Iris pigment epithelial cell (primary cell): ENCODE measurements around the gene SCGB3A2.

ENCODE experiments used
- DNase-seq: peaks from one replicate; pipeline ENCODE4 v3.0.0-alpha.2; 2011; ENCODE audit warnings: low read depth

The SCGB3A2 gene, protein sequence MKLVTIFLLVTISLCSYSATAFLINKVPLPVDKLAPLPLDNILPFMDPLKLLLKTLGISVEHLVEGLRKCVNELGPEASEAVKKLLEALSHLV

DNA sequence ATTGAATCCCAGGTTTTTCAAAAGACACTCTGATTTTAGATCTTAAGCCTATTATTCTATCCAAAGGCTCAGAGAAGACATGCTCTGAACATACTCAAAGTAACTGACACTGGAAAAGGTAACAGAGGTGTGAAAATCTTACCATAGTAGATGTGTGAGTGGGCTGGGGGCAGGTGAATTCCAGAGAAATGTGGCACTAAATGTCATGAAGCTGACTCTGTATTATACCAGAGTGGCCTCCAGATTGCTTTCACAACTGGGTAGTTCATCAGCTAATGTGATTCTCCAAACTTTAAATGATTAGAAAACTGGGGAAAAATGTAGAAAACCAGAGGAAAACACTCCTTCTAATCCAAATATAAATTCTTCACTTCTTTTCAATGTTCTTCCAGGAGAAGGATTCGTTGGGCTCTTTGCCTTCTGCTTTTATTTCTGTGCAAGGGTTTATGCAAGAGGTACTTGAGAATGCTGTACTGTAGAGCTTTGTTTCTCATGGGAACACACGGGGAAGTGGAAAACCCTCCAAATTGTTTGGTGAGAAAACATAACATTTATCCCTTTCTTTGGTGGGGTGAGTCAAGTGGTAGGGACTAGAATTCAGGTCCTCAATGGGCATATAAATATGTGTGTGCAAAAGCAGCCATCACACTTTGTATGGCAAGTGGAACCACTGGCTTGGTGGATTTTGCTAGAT is at the start of gene SCGB3A2:
Gene SCGB3A2 (plus strand): TSS at position 646 of the 694 bp plus-strand sequence. CDS start 93 bp downstream, outside the sequence.
- DNase-seq: no peak

DNA sequence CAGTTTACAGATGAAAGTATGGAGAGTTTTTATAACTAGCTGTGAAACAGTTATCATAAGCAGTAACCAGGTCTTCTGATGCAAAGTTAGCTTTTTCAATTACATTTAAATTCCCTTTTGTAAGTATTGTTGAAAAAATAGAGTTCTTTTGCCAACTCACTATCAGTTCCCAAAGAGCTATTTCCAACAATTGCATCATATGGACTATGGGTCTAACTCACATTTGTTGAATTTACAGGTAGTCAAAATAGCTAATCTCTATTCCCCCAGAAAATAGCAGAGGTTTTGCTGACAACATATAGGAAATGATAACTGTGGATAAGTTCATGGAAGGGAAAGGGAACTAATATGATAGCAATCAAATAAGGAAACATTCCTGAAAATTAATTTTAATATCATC is 48.5 kb upstream of the SCGB3A2 start:
- DNase-seq: no peak

DNA sequence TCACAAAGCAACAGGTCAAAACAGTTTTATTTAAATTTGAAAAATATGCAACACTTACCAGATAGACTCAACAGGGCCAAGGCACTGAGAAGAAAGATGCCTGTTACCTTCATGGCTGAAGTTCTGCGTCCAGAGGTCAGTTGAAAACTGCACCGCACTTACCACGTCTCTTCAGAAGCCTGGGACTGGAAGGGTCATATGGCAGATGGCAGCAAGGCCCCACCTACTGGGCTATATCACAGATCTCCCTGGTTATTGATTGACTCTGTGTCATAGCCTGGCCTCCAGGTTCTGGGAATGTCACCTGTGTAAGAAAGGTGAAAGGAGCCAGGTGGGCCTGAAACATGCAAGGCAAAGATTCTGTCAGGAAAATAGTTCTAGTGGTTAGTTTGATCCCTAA is 47.0 kb upstream of the SCGB3A2 start, which contains the start of gene SPINK1:
Gene SPINK1 (minus strand): TSS at position 207 of the 400 bp plus-strand sequence. CDS start 94 bp downstream, at position 113.
- DNase-seq: no peak

DNA sequence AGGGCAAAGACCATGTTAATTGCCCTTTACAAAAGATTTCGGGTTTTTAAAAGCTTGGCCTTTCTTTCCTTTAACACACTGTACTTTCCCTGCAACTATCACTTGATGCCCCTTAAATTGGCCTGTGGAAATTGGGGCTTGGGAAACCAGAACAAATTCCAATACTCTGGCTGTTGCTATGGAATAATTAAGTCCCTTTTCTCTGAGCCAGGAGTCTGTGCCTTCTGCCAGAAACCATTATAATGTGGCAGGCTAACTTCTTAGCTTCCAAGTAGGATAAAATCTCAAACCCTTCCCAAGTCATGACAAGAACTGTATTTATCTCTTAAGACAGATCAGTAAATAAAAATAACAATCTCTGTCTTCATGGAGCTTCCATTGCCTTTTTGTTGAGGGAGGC is 46.0 kb upstream of the SCGB3A2 start:
- DNase-seq: no peak

DNA sequence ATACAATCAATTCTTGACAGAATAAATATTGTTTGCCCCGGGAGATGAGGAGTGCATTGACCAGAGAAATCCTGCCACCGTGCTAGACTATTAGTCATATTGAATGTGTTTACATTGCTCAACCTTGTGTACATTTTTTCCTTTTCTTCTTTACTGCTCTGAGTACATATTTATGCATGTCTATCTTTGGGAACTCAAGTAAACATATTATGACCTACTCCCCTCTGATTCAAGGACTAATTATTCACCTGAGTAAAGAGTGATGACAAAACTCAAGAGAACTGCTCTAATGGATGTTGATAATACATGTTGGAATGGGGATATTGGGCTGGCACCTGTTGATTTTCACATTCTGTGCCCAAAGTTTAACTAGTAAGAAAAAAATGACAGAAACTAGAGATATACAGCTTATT is 43.1 kb upstream of the SCGB3A2 start:
- DNase-seq: peak; percentile 72

DNA sequence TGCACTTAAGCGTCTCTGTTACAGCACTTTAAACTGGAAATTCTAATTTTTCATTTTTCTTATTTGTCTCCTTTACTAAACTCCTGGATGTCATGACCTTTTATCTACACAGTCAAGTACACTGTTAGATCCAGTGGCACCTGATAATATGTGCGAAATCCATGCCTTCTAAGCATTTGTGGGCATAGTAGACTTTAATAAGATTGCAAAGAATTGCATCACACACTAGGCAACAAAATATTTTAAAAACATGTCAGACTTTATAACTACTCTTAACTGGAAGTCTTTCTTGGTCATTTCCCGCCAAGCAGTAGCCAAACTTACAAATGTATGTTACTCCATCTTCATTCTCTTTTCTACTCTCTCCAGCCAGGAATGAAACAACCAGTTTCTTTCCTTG is 42.1 kb upstream of the SCGB3A2 start:
- no peak for DNase-seq

DNA sequence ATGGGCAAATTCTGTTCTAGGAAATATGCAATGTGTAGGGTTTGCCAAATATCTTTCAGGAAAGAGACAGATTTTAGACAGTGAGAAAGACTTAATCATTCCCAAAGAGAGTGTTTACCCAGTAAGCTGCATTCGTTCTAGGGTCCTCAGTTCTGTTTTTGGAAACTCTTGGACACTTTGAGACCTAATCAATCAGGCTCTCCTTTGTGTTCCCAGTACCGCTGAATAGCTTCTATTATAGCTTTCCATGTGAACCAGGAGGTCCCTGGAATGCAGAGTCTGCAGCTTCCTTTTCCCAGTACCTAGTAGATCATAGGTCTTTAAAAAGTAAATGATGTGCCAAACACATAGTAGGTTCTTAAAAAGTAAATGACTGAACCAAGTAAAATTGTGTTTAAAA is 35.6 kb upstream of the SCGB3A2 start:
- no peak for DNase-seq

DNA sequence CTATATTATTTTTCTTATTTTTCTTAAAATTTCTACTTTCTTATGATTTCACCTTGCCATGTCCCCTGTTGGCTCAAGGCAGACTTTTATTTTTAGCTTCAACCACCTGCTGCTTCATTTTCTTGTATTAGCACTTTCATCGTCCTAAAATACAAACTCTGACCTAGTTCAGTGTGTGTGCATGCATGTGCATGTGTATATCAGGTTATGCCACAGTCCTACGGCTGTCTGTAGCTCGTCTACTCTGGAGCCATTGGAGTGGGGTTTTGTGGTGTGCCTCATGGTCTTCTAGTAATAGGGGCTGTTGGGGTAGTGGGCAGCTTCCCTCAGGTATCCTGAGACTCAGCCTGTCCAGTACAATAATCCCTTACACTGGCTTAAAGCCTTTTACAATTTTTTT is 33.7 kb upstream of the SCGB3A2 start:
- DNase-seq: no peak

DNA sequence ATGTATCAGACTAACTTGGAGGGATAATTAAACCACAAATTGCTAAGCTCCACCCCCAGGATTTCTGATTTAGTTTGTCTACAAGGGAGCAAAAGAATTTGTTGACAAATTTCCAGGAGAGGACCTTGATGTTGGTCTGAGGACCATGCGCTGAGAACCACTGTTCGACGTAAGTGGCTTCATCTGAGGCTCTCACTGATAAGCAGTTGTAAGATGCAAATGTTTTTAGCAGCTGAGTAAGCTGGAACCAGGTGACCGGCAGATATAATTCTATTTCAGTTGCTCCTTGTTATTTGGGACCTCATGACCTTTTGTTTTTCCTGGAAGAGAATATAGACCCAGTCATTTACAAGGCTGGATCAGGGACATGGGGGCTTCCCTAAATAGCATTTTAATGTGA is 32.9 kb upstream of the SCGB3A2 start:
- DNase-seq: no peak

DNA sequence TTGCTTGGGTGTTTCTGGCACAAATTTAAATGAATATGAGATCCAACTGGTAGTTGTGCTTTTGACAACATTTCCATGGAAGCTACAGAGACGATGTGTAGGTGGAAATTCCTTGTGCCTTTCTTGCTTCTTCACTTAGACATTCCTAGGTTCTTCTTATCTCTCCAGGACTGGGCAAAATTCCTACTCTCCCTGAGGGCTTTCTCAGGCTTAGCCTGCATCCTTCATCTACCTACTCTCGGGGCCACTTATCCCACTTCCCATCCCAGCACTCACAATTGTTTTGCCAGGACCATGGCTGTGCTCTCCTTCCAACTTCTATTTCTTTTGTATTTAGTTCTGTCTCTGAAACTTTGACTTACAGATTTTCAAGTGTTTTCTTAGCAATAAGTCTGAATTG is 29.3 kb upstream of the SCGB3A2 start:
- no peak for DNase-seq

DNA sequence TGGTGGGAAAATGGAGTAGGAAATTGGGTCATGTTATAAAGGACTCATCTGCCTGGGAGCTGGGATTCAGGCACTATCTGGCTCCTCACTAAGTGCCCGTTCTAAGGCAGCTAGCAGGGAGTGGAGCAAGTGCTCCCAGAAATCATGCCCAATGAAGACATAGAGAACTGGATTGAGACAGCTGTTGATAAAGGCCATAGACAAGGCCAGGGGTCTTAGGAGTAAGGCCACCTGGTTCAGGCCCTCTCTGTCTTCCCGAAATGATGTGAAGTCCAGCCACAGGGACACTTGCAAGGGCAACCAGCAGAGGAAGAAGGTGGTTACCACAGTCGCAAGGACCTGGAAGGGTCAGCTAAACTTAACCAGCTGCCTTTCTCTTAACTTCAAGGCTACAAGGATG is 26.9 kb upstream of the SCGB3A2 start:
- no peak for DNase-seq

DNA sequence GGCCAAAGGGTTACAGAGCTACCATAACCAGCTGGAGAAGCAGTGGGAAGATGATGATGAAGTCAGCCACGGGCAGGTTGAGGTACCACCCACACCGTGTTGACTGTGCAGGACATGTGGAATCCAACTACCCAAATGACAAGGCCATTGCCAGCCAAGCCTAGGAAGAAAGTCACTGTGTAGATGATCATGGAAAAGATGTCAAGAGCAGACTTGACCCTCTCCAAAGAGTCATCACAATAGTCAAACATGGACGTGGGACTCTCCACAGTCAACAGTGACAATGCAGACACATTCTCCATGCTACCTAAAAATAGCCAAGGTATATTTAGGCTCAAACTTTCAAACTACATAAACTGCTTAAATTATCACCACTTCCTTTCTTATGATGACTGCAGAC is 26.1 kb upstream of the SCGB3A2 start:
- no peak for DNase-seq

DNA sequence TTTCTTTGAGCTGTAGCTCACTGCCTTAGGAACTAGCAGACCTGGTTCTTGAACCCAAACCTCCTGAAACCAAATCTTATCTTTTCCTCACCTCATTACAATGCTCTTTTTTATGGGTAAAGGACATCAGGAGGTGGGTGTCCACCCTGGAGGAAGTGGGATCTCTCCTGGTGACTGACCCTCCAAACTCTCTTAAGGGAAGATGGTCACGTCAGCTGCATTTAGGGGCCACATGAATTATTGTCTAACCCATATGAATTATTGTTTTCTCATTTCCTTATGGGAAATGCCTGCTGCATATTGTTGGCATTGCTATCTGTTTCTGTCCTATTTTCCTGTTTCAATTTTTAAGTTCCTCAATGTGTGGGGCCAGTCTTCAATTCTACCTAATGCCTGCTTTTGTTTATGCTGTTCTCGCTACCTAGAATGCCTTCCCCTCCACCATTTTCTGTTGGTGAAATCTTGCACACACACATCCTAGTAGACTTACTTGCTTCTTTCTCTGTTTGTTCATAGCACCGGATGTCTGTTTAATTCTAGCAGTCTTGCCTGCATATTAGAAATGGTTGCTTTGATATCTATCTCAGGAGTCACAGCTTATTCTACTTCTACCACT is 25.0 kb upstream of the SCGB3A2 start:
- DNase-seq: no peak

DNA sequence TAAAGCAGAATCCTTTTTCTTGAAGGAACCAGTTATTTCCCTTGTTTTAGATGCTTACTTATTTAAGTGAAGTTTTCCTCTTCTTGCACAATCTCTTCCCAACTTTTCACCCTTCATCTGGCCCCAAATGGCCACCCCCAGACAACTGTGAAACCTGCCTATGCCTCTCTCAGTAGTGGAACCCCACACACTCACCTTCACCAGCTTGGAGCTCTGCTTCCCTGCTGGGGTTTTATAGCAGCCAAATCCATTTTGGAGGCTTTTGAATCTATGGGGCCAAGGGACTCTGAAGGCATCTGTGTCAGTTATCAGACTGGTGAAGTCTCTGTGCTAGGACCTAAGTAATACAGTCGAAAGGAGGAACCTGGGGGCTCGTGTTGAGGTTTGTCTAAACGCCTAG is 24.2 kb upstream of the SCGB3A2 start:
- no peak for DNase-seq

DNA sequence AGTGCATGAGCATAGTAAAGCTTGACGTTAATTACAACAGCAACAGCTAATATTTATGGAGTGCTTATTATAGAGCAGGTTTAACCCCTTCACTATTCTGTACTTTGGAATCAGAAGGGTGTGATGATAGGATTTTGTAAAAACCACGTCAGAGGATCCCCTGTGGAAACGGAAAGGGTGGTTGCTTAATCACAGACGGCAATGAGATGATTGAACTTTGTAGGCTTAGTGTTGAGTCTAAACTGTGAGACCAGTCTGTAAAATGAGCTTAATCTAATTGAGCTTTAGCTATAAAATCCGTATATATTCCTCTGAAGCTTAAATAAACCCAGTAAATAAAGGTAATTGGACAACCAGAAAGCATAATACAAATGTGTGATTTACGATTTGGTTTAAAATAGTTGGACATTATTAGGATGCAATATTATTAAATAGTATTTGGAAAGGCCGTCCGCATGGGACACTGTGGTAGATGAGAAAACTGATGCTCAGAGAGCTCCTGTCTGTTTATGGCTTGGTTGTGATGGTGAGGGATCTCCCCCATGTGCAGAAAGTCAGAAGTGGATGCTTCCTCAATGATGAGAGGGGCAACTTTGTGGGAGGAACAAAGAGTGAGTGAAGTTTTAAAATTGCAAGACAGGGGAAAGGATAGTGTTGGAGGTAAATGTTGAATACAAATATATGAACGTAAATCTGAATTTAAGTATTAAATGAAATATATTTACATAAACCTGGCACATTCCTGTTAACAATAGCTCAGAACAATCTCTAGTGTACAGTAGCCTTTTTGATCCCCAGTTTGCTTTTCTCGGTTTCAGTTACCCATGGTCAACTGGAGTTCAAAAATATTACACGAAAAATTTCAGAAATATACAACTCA is 23.4 kb upstream of the SCGB3A2 start:
- no peak for DNase-seq

DNA sequence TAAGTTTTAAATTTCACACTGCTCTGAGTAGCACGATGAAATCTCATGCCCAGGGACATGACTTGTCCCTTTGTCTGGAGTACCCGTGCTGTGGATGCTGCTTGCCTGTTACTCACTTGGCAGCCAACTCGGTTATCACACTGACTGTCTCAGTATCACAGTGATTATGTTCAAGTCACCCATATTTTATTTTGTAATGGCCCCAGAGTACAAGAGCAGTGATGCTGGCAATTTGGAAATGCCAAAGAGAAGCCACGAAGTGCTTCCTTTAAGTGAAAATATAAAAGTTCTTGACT is 22.8 kb upstream of the SCGB3A2 start:
- no peak for DNase-seq

DNA sequence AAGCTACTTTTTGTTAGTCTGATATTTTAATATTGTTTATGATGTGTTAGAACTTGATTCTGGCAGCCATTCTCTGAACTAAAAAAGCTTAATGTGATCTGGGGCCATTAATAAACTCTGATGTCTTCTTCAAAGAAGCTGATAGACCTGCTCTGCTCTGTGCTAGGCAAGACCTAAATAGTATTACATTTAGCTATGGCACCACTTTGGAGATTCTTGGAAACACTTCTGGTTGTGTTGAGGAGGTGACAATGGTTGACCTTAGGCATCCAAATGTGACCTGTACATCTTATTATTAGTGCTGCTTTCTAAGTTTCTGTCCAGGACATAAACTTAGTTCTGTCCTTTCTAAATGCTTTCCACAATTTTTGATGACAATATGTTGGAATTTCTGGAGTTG is 21.7 kb upstream of the SCGB3A2 start:
- DNase-seq: no peak

DNA sequence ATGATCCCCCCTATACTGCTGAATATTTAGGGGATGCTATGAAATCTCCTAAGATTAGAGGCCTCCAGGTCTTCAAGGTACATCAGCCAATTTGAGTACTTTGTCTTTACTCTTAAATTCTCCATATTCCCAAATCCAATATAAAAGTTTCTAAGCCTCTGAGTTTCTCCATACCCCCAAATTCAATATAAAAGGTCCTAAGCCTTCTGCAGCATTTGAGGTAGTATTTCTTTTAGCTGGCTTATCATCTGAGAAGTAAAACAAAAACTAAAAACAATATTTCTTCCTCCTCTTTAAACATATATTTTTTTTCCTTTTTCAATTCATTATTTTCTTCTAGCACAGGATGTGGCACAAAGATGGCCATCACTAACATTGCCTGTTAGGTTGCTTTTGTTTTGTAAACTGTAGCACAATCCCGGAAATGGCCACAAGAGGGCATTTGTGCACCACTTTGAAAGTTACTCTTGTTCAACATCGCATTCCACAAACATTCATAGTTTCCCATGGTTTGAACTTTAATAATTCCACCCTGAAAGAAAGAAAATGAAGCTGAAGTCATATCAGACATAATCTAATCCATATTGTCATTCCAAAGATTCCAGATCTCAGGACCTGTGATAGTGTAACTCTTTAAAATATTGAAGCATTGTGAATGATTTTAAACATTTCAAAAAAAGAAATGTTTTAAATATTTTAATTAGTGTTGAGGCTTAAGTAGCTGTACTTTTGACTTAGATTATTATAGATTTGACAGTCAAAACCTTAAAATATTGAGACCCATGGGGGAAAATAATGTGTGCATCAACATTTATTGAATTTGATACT is 21.0 kb upstream of the SCGB3A2 start:
- DNase-seq: peak; percentile 64

DNA sequence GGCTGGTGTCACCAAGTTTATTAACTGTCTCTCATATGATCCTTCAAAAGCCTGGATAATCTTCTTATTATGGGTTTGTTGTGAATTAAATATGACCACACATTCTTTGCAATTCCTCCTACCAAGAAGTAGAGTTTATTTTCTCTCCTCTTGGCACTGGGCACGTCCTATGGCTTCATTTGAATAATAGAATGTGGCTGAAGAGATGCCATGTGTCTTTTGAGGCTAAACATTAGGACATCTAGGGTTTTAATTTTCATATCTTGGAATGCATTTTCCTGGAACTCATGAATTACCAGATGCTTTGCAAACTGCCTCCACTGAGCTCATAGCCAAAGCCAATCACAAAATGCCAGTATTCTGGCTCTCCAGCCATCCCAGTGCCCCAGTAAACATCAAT is 19.9 kb upstream of the SCGB3A2 start:
- no peak for DNase-seq

DNA sequence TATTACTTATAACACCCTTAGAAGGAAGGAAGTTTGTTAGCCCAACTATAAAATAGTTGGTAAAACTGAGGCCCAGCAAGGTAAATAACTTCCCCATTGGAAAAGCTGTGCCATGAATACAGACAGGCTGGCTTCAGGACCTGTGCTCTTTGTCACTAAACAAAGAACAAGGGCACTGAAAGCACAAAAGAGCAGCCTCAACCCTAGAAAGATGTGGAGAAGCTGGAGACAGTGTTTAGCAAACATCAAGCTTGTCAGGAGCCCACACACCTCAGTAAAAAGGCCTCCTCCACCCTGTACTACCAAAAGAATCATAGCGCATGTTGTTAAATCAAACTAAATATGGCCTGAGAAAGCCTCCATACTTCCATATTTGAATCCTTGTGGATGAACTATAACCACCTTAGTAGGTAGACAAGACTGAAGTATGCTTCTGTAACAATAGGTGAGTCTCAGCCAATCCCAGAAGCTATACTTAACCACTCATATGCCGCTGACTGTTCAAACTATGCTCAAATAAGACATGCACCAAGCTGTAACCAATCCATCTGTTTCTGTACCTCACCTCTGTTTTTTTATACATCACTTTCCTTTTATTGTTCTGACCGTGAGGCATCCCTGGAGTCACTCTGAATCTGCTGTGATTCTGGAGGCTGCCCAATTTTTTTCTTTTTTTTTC is 18.4 kb upstream of the SCGB3A2 start:
- no peak for DNase-seq

DNA sequence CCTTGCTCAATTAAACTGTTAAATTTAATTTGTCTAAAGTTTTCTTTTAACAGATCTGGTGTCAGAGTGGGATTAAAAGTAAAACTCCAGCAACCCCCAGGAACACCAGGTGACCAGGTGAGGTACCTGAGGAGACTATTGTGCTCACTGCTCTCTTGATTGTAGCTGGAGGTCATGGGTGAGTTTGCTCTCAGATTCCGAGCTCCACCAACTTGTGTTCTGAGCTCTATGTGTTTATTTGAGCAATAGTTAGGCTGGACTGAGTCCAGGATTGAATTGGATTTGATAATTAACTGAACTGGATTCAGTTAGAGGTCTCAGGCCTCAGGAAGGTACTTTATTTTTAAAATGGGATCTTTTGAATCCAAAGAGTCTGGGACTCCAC is 17.9 kb upstream of the SCGB3A2 start:
- DNase-seq: no peak
